ENCODE measurements around the gene CFDP1.

CFDP1 gene

GRCh38 chr16:75317101-75317522 lies 116.2 kb downstream of the CFDP1 start:
- no peak overlapping the region for H3K27ac ChIP-seq (ENCODE audit: low read length)
- no peaks in the 10 kb centered on the region for H3K79me2 ChIP-seq (ENCODE audit: low read length)
- no peak overlapping the region for H2AFZ ChIP-seq (ENCODE audit: low read depth, low read length)
- H3K4me1 ChIP-seq (ENCODE audit: low read length) = no peaks in the 10 kb centered on the region
- H4K20me1 ChIP-seq (ENCODE audit: insufficient read depth, low read length) = peaks cover 3% of the 10 kb centered on the region
- H3K27me3 ChIP-seq (ENCODE audit: low read depth, low read length) = no peaks in the 10 kb centered on the region
- H3K36me3 ChIP-seq (replicated peaks; ENCODE audit: low read depth, low read length) = no peaks in the 10 kb centered on the region
- no peaks in the 10 kb centered on the region for H3K9me3 ChIP-seq (ENCODE audit: insufficient read depth, low read length)
- no peak overlapping the region for H3K4me2 ChIP-seq (ENCODE audit: low read length)
- no peak overlapping the region for H3K4me3 ChIP-seq (ENCODE audit: low read length)
- TF ChIP-seq CTCF (IDR thresholded peaks at IDR 0.05; ENCODE audit: low read depth, low read length) (no peak), EZH2phosphoT487 (IDR thresholded peaks at IDR 0.05; ENCODE audit: low read depth) (no peak)
- no peak overlapping the region for H3K9ac ChIP-seq (ENCODE audit: low read length)

DNA sequence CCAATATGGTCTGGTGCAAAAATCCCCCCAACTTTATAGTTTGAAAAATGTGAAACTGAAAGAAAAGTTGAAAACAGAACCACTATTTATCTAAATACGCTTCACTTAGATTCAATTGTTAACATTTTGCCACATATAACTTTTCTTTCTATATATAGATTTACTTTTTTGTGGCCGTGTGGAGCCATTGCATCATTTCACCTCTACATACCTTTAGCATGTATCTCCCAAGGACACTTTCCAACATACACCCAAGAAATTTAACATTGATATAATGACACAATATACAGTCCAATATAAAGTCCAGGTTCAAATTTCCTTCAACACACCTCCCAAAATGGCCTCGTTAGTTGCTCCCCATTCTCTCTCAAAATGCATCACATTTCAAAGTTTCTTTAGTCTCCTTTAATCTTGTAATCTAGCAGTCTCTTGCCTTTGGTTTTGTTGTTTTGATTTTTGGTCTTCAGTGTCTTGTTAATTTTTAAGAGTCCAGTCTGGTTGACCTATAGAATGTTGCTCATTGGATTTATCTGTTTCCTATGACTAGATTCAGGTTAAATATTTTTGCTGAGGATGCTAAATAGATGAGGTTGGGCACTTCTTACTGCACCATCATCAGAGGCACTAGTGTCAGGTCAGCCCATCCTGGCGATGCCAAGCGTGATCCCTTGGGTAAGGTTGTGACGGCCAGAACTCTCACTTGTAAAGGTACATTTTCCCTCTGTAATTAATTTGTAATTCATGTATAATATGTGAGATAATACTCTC lies 117.6 kb downstream of the CFDP1 start:
- no peak overlapping the region for H3K27ac ChIP-seq (ENCODE audit: low read length)
- no peak overlapping the region for H3K4me3 ChIP-seq (ENCODE audit: low read length)
- H3K9me3 ChIP-seq (ENCODE audit: insufficient read depth, low read length) = no peaks in the 10 kb centered on the region
- H3K27me3 ChIP-seq (ENCODE audit: low read depth, low read length) = no peaks in the 10 kb centered on the region
- no peaks in the 10 kb centered on the region for H3K36me3 ChIP-seq (replicated peaks; ENCODE audit: low read depth, low read length)
- H4K20me1 ChIP-seq (ENCODE audit: insufficient read depth, low read length) = peaks cover 3% of the 10 kb centered on the region; the same call in 1 of the 2 replicates
- H3K4me2 ChIP-seq (ENCODE audit: low read length) = no peak overlapping the region
- no peaks in the 10 kb centered on the region for H3K79me2 ChIP-seq (ENCODE audit: low read length)
- TF ChIP-seq EZH2phosphoT487 (IDR thresholded peaks at IDR 0.05; ENCODE audit: low read depth) (no peak), CTCF (IDR thresholded peaks at IDR 0.05; ENCODE audit: low read depth, low read length) (no peak)
- H3K9ac ChIP-seq (ENCODE audit: low read length) = no peak overlapping the region
- H3K4me1 ChIP-seq (ENCODE audit: low read length) = no peaks in the 10 kb centered on the region
- no peak overlapping the region for H2AFZ ChIP-seq (ENCODE audit: low read depth, low read length)

- H3K27me3 ChIP-seq (ENCODE audit: low read depth, low read length) = no peaks in the 10 kb centered on the region
- H3K9ac ChIP-seq (ENCODE audit: low read length) = no peak overlapping the region
- no peak overlapping the region for H3K4me3 ChIP-seq (ENCODE audit: low read length)
- no peak overlapping the region for H3K4me2 ChIP-seq (ENCODE audit: low read length)
- H3K79me2 ChIP-seq (ENCODE audit: low read length) = no peaks in the 10 kb centered on the region
- TF ChIP-seq EZH2phosphoT487 (IDR thresholded peaks at IDR 0.05; ENCODE audit: low read depth) = no peak
- TF ChIP-seq CTCF (IDR thresholded peaks at IDR 0.05; ENCODE audit: low read depth, low read length) = no peak
- no peaks in the 10 kb centered on the region for H3K4me1 ChIP-seq (ENCODE audit: low read length)
- H3K27ac ChIP-seq (ENCODE audit: low read length) = no peak overlapping the region
- H3K9me3 ChIP-seq (ENCODE audit: insufficient read depth, low read length) = no peaks in the 10 kb centered on the region
- H4K20me1 ChIP-seq (ENCODE audit: insufficient read depth, low read length) = no peaks in the 10 kb centered on the region; the same call in 1 of the 2 replicates
- H3K36me3 ChIP-seq (replicated peaks; ENCODE audit: low read depth, low read length) = no peaks in the 10 kb centered on the region
- no peak overlapping the region for H2AFZ ChIP-seq (ENCODE audit: low read depth, low read length)
Measured at GRCh38 chr16:75312875-75313274, 120.4 kb downstream of the CFDP1 start.

- Histone ChIP-seq H4K20me1 (ENCODE audit: insufficient read depth, low read length) (no peaks in the 10 kb centered on the region; the same call in 1 of the 2 replicates), H3K79me2 (ENCODE audit: low read length) (no peaks in the 10 kb centered on the region), H3K4me2 (ENCODE audit: low read length) (no peak overlapping the region), H3K4me3 (ENCODE audit: low read length) (no peak overlapping the region), H2AFZ (ENCODE audit: low read depth, low read length) (no peak overlapping the region), H3K4me1 (ENCODE audit: low read length) (no peaks in the 10 kb centered on the region), H3K27ac (ENCODE audit: low read length) (no peak overlapping the region), H3K9me3 (ENCODE audit: insufficient read depth, low read length) (no peaks in the 10 kb centered on the region), H3K9ac (ENCODE audit: low read length) (no peak overlapping the region), H3K36me3 (replicated peaks; ENCODE audit: low read depth, low read length) (no peaks in the 10 kb centered on the region), H3K27me3 (ENCODE audit: low read depth, low read length) (no peaks in the 10 kb centered on the region)
- TF ChIP-seq EZH2phosphoT487 (IDR thresholded peaks at IDR 0.05; ENCODE audit: low read depth) = no peak
- TF ChIP-seq CTCF (IDR thresholded peaks at IDR 0.05; ENCODE audit: low read depth, low read length) = no peak
Measured at GRCh38 chr16:75311383-75311938, 121.8 kb downstream of the CFDP1 start.

All from OCI-LY3 (cell line).